ENCODE results near the gene MTUS2.

DNA sequence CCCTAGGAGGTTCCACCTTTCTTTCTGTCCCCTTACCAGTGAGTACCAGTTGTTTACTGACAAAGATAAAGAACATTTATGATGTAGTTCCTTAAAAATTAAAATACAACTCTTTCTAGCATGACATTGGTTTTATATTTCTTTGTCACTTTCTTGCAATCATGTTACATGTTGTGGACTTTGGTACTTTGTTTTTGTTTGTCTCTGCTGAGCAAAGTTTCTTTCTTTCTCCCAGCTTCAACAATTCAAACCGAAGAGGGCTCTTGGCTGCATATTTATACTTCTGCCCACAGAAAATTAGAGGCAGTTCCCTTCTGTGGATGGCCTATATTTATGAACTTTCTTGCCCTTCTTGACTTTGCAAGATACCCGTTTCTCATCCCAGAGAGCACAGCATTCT lies 201.2 kb downstream of the MTUS2 start:
- TF ChIP-seq, protein P1, sequence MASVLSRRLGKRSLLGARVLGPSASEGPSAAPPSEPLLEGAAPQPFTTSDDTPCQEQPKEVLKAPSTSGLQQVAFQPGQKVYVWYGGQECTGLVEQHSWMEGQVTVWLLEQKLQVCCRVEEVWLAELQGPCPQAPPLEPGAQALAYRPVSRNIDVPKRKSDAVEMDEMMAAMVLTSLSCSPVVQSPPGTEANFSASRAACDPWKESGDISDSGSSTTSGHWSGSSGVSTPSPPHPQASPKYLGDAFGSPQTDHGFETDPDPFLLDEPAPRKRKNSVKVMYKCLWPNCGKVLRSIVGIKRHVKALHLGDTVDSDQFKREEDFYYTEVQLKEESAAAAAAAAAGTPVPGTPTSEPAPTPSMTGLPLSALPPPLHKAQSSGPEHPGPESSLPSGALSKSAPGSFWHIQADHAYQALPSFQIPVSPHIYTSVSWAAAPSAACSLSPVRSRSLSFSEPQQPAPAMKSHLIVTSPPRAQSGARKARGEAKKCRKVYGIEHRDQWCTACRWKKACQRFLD (CRISPR knock-in tag; IDR thresholded peaks at IDR 0.05), result no peak
- TF ChIP-seq EHMT2 (IDR thresholded peaks at IDR 0.05) (no peak), NR3C1 (CRISPR knock-in tag; IDR thresholded peaks at IDR 0.05) (no peak), ZNF41 (CRISPR knock-in tag; conservative IDR thresholded peaks at IDR 0.05) (no peak), STAT5B (CRISPR knock-in tag; IDR thresholded peaks at IDR 0.05) (no peak), GATA2 (CRISPR knock-in tag; IDR thresholded peaks at IDR 0.05) (no peak), NEUROD1 (IDR thresholded peaks at IDR 0.05; ENCODE audit: borderline replicate concordance, low read depth, low read length, partially characterized antibody) (no peak)

Data from K562 (cell line).